ENCODE data around the gene LILRA2.
"Not testable (repeated sequence)": the region's sequence is repeated elsewhere in the genome, so short reads cannot be mapped to it uniquely, and the experiment has no call there.

Gene LILRA2

DNA sequence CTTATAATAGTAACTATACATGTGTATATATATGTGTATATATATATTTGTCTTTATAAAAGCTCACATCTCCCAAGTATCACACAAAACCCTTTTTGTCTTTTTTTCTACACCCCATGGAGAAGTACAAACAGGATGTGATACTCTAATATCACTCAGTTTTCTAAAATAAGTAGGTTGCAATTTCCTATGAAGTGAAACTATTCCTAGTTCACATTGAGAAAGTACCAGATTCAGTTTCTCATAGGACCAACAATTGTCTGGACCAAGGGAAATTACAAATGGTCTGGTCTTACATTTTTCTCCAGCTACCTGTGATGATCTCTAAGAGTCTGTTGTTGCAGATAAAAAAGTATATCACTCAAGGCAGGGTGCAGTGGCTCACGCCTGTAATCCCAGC lies 38.8 kb downstream of the LILRA2 start:
- DNase-seq, result no peak

DNA sequence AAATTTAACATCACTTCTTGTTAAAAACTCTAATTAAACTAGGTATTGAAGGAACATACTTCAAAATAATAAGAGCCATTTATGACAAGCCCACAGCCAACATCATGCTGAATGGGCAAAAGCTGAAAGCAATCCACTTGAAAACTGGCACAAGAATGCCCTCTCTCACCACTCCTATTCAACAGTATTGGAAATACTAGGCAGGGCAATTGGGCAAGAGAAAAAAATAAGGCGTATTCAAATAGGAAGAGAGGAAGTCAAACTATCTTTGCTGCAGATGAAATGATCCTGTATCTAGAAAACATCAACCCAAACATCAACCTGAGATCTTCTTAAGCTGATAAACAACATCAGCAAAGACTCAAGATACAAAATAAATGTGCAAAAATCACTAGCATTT lies 41.1 kb downstream of the LILRA2 start:
- DNase-seq, result no peak

DNA sequence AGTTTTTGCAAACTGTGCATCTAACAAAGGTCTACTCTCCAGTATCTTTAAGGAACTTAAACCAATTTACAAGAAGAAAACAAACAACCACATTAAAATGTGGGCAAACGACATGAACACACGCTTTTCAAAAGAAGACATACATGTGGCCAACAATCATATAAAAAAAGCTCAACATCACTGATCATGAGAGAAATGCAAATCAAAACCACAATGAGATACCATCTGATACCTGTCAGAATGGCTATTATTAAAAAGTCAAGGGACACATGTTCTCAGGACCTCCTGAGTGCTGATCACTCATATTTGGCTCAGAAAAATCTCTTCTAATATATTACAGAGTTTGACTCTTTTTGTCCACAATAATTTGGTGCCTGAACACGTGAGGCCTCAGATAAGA lies 42.5 kb downstream of the LILRA2 start:
- no peak for DNase-seq

DNA sequence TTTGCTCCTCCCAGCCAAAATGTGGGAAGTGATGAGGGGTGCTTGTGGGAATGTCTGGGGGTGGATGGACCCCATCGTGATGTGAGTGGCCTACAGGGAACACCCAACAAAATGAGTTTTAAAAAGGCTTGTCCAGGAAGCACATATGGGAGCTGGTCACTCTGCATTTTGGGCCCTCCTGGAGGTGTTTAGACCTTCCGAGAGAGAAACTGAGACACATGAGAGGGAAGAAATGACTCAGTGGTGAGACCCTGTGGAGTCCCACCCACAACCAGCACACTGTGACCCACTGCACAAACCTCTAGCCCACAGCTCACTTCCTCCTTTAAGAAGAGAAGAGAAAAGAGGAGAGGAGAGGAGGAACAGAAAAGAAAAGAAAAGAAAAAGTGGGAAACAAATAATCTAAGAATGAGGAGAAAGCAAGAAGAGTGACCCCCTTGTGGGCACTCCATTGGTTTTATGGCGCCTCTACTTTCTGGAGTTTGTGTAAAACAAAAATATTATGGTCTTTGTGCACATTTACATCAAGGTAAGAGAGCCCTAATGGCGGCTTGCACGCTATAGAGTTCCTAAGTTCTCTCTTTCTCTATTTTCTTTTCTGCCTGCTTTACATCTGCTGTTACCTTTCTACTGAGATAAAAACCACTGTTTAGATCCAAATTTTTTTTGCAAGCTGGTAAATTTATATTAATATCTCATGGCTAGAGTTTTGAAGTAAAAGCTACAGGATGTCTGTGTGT lies 43.4 kb downstream of the LILRA2 start:
- DNase-seq, result no peak

DNA sequence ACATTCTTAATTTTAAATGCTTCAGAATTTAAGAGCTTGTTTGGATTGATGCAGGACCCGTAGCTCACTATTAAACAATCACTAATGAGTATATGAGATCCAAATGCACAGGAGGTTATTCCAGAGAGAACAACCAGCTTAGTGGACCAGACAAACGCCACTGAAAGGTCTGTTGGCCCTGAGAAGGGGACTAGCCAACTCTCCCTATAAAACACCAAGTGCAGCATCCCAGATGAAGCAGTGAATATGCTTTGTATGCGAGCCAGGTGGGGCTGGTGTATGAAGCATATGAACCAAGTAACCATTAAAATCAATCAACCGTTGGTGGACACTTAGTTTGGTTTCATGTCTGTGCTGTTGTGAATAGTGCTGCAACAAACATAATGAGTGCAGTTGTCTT lies 46.9 kb downstream of the LILRA2 start:
- DNase-seq, result no peak

DNA sequence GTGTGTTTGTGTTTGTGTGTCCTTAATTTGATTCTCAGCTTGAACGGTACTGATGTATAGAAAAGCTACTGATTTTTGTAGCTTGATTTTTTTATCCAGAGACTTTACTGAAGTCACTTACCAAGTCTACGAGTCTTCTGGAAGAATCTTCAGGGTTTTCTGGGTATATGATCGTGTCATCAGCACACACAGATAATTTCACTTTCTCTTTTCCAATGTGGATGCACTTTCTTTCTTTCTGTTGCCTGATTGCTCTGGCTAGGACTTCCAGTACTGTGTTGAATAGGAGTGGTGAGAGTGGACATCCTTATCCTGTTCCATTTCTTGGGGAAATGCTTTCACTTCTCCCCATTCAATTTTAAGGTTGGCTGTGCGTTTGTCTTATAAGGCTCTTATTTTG lies 48.8 kb downstream of the LILRA2 start:
- no peak for DNase-seq

DNA sequence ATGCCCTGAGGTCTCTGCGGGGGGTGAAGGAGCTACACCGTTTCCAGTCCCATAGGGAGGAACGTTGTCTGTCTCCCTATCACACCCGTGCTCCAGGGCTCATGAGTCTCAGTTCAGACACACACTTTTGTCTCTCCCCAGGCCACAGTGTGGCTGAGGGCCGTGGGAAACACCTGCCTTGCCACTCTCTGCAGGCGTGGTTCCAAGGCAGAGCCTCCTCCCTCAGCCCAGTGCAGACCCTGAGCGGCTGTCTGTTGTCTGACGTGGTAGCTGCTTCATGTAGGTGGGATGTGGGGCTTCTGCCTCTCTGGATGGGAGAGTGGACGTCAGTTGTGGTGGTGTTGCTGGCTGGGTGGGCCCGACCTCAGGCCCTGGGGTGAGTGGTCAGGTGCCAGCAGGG lies 50.6 kb downstream of the LILRA2 start:
- DNase-seq, result not testable (repeated sequence)

DNA sequence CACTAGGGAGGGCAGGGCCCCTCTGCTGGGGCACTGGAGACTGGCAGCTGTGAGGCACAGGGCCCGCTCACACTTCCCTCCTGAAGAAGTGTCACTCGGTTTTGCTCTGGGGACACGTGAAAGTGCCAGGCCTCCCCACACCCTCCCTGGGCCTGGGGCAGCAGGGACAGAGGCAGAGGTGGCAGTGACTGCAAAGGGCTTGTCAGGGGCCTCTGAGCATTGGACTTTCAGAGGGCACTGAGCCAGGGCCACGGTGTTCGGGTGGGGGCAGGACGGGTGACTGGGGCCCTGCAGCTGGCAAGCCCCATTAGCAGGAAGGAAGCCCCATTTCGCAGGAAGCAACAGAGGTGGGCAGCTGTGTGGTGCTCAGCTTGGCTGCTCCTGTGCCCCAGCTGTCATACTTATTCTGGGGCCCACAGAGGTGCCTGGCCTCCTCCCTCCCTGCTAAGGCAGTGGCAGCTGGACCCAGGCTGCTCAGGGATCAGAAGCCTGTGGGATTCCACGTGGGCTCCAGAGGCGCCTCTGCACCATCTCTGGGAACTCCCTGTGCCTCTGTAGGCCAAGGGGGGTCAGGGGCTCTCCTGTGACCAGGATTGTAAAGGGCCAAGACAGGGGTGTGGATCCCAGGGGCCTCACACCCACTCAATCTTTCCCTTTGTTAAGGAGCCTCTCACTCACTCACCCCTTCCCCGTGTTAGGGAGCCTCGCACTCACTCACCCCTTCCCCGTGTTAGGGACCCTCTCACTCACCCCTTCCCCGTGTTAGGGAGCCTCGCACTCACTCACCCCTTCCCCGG lies 51.5 kb downstream of the LILRA2 start:
- not testable (repeated sequence) for DNase-seq

DNA sequence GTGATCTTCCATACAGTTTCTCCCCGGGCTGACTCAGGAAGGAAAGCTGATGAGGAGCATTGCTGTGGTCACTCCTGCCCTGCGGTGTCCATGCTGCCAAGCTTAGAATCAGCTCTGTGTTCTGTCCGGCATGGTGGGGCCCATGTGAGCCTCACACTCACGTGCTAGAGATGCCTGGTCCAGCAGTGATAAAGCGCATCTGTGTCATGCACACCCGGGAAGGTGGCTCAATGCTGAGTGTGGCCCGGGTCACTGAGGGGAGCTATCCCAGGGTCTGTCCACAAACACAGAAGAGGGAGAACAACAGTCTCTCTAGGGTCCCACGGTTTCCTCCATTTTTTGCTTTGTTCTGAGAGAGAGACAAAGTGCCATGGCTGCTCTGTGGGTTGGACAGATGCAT lies 53.2 kb downstream of the LILRA2 start:
- no peak for DNase-seq

DNA sequence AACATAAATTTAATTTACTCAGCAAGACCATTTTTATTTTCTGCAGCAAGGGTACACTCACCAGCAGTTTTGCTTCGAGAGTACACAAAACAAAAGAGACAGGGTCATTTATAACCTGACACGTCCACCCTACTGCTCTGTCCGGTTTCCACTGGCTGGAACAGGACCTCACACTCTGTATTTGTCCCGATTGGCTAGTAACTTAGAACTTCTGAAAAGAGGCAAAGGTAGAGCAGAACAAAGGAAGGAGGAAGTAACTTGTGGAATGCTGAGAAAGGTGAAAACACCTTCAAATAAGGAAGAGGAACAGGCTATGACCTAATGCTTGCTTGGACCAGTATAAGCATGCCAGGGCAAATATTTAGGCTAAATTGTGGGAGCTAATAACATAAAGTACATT lies 54.3 kb downstream of the LILRA2 start:
- not testable (repeated sequence) for DNase-seq

DNA sequence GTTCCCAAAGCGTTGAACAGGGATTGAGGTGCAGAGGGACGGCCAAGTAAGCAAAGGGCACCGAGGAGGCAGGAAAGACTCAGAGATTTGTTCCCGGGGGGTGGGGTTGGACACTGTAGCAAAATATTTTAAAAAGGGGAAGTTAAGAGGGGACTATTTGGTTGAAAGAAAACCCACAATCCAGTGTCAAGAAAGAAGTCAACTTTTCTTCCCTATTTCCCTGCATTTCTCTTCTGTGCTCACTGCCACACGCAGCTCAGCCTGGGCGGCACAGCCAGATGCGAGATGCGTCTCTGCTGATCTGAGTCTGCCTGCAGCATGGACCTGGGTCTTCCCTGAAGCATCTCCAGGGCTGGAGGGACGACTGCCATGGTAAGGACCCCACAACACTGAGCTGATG lies 56.7 kb downstream of the LILRA2 start, which contains the start of gene LILRB1:
TSS of gene LILRB1 (plus strand) at position 223 of the 400 bp plus-strand sequence. CDS start 590 bp downstream, outside the sequence.
- peak; percentile 19 for DNase-seq

DNA sequence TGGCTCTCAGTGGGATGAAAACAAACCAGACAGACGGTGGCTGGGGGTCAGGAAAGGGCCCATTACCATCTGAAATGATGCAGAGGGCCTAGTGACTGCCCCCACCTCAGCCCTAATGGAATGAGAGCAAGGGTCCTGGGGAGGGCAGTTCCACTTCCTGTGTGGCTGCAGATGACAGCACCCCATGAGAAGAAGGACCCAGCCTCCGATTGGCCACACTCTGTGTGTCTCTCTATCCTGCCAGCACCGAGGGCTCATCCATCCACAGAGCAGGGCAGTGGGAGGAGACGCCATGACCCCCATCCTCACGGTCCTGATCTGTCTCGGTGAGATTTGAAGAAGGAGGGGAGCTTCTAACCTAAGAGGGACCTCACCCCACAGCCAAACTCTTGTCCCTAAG lies 57.2 kb downstream of the LILRA2 start:
- no peak for DNase-seq

DNA sequence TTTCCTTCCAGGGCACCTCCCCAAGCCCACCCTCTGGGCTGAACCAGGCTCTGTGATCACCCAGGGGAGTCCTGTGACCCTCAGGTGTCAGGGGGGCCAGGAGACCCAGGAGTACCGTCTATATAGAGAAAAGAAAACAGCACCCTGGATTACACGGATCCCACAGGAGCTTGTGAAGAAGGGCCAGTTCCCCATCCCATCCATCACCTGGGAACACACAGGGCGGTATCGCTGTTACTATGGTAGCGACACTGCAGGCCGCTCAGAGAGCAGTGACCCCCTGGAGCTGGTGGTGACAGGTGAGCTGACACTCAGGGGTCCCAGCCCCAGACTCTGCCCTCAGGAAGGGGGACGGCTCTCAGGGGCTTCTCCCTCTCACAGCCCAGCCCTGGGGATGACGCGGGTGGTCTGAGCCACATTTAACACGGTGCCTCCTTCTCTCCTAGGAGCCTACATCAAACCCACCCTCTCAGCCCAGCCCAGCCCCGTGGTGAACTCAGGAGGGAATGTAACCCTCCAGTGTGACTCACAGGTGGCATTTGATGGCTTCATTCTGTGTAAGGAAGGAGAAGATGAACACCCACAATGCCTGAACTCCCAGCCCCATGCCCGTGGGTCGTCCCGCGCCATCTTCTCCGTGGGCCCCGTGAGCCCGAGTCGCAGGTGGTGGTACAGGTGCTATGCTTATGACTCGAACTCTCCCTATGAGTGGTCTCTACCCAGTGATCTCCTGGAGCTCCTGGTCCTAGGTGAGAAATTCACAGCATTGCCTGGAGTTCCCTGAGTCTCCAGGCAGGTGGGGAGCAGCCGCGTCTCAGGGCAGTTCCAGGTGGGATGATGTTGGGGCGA lies 58.1 kb downstream of the LILRA2 start:
- not testable (repeated sequence) for DNase-seq

DNA sequence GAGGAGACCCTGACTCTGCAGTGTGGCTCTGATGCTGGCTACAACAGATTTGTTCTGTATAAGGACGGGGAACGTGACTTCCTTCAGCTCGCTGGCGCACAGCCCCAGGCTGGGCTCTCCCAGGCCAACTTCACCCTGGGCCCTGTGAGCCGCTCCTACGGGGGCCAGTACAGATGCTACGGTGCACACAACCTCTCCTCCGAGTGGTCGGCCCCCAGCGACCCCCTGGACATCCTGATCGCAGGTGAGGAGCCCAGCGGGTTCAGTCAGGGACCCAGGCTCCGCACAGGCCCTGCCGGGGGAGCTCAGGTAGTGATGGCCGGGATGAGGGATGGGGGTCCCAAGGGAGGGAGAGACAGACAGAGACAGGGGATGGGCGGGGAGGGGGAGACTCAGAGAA lies 58.9 kb downstream of the LILRA2 start:
- DNase-seq, result not testable (repeated sequence)

DNA sequence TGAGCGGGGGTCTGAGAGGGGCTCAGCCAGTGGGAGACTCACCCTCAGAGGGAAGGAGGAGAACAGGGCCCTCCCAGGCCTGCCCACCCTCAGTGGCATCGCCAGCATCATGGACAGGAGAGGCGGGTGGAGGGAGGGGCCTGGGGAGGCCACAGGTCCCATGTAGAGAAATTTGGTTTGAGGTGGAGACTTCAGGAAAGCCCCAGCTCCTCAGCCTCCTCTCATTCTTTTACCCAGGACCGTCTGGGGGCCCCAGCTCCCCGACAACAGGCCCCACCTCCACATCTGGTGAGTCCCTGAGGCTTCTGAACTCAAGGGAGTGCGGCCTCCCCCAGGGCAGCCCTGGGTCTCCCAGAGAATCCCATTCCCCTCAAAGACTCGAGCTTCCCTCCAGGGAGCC lies 59.8 kb downstream of the LILRA2 start:
- no peak for DNase-seq

DNA sequence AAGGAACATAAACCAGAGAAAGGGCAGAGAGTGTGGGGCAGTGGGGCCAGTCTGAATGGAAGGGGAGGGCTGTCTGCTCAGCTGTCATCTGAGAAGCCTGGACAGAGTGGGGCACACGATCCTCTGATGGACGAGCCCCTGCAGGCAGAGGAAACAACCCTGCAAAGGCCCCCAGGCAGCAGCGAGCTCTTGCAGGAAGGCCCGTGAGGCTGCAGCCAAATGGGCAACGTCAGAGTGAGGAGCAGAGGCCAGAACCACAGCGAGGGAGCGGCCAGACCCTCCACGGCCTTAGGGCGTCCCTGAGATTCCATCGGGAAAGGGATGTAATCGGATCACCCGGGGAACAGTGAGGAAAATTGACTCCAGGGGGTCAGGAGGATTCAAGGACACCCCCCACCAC lies 62.5 kb downstream of the LILRA2 start:
- not testable (repeated sequence) for DNase-seq

DNA sequence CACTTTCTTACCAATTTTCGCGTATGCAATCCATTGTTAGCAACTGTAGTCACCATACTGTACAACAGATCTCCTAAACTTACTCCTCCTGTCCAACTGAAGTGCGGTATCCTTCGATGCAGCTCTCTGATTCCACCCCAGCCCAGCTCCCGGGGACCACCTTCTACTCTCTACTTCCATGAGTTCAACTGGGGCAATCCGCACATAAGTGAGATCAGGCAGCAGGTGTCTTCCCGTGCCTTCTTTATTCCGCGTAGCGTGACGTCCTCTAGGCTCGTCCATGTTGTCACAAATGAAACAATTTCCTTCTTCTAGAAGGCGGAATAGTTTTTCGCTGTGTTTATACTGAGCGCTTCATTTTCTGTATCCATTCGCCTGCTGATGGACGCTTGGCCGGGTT lies 65.1 kb downstream of the LILRA2 start:
- DNase-seq, result no peak
